Mucosa of stomach (tissue), 1 donor: ENCODE data around the gene PLEKHA6.

Experiments used
- H3K27me3 ChIP-seq: one replicate; pipeline ENCODE4 v1.7.0; 2013; ENCODE audit warnings: mild to moderate bottlenecking, low read length; ENCODE audit not compliant: control insufficient read depth, insufficient read depth
- H3K36me3 ChIP-seq: one replicate; pipeline ENCODE4 v1.7.0; 2013; ENCODE audit warnings: low read length; ENCODE audit not compliant: control insufficient read depth, insufficient read depth
- H3K4me1 ChIP-seq: one replicate; pipeline ENCODE4 v1.7.0; 2013; ENCODE audit warnings: mild to moderate bottlenecking, low read length; ENCODE audit not compliant: control insufficient read depth, insufficient read depth
- H3K4me3 ChIP-seq: one replicate; pipeline ENCODE4 v1.7.0; 2013; ENCODE audit warnings: low read length
- H3K9ac ChIP-seq: one replicate; pipeline ENCODE4 v1.7.0; 2013; ENCODE audit warnings: mild to moderate bottlenecking, low read length, moderate library complexity
- H3K9me3 ChIP-seq: one replicate; pipeline ENCODE4 v1.7.0; 2013; ENCODE audit warnings: mild to moderate bottlenecking, low read length, moderate library complexity; ENCODE audit not compliant: control insufficient read depth
- donor health status: Pancreatic carcinoma.

The PLEKHA6 gene

DNA sequence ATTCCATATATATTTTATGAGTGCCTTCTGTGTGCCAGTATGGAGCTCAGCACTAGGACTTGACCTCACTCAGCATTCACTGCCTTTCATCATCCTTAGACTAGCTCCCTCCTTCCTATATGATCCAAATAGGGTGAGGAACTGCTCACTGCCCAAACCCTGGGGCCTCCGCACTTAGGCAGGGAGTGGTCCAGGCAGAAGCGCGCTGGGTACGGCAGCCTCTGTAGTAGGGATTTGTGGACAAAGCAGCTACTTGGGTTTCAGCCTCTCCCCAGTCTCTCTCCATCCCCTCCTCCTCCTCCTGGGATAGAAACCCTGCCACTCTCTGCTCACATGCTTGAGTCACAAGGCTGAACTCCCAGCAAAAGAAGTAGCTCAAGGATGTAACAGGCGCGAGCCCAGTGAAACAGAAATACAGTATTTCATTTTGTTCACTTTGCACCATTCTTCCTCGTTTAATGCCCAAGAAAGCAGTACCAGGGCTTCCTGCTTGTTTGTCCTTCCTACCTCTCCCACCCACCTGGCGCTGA is 32.9 kb downstream of the PLEKHA6 start:
- Histone ChIP-seq H3K9me3 (no peaks in the 10 kb centered on the region), H3K9ac (no peak overlapping the region), H3K36me3 (no peaks in the 10 kb centered on the region), H3K4me3 (no peak overlapping the region), H3K27me3 (no peaks in the 10 kb centered on the region), H3K4me1 (peaks cover 36% of the 10 kb centered on the region)

DNA sequence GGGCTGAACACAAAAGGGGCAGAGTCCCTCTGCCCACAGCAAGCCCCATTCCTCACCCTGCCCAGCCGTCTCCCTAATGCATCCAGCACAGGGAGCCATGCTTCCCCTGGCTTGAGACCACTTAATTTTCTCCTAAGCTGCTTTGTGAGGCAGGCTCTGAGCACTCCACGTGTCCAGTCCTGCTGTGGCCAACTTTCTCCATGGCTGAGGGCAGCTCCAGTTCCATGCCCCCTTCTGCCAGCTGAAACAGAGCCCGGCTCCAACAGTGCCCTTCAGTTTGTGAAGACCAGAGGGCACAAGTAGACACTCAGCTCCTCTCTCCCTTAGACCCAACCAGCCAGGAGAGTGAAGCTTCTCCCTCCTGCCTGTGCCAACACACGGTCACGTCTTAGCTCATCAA is 33.8 kb downstream of the PLEKHA6 start:
- Histone ChIP-seq H3K4me3 (no peak overlapping the region), H3K27me3 (no peaks in the 10 kb centered on the region), H3K9ac (no peak overlapping the region), H3K9me3 (no peaks in the 10 kb centered on the region), H3K4me1 (peaks cover 45% of the 10 kb centered on the region), H3K36me3 (no peaks in the 10 kb centered on the region)

DNA sequence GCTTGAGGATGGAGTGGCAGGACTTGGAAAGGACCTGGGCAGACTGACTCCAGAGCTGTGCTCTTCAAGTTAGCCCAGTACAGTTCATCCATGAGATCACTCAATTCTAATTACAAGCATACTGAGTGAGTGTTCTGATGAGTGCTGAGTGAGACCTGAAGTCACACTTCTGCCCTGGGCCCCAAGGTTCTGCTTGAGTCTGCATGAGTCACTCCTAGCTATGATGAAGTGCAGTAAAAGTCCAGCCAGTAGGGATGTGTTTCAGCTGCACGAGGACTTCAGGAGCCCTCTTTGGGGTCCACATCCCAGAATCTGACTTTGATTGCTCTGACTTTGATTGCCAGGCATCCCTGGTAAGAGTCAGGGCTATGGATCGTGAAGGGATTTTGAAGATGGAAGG is 35.8 kb downstream of the PLEKHA6 start:
- Histone ChIP-seq H3K4me3 (no peak overlapping the region), H3K36me3 (no peaks in the 10 kb centered on the region), H3K4me1 (peaks cover 57% of the 10 kb centered on the region), H3K9me3 (no peaks in the 10 kb centered on the region), H3K9ac (no peak overlapping the region), H3K27me3 (no peaks in the 10 kb centered on the region)

DNA sequence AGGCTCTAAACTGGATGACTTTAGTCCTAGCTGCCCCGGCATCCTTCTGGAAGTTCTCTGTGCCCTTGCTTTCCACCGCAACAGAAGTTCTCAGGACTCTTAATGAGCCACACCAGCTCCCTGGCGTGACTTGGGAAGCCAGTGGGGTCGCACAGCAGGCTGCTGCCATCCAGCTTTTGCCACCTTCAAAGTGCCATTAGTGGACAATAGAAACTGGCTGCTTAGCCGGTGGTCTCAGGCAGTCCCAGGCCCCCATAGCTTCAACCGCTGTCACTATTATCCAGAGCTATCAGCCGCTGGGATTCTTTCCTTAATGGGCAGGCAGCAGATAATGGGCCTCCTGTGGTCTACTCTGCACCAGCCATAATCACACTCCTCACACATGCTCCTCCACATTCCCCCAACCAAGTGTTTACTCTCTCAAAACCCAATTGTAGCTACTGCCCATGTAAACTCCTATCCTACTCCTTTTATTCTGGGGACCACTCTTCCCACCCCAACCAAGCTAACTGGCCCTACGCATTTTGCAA is 37.3 kb downstream of the PLEKHA6 start:
- Histone ChIP-seq H3K4me3 (no peak overlapping the region), H3K9me3 (no peaks in the 10 kb centered on the region), H3K36me3 (no peaks in the 10 kb centered on the region), H3K9ac (no peak overlapping the region), H3K4me1 (peaks cover 67% of the 10 kb centered on the region), H3K27me3 (no peaks in the 10 kb centered on the region)

DNA sequence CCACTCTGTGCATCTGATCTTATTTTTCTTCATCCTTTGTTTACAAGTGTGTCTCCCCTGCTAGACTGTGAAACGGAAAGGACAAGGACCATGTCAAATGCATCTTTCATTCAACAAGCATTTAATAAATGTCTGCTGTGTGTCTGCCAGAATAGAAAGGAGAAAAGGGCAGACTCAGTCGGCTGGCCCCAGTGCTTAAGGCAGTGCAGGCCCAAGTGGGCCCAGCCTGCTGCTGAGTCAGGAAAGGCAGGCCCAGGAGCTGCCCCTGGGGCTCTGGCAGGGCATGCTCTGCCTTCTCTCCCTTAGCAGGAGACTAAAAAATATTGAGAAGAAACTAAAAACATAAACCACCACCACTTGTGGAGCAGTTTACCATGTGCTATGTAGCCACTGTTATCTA is 38.1 kb downstream of the PLEKHA6 start:
- Histone ChIP-seq H3K36me3 (no peaks in the 10 kb centered on the region), H3K9me3 (no peaks in the 10 kb centered on the region), H3K9ac (no peak overlapping the region), H3K4me3 (no peak overlapping the region), H3K4me1 (peaks cover 59% of the 10 kb centered on the region), H3K27me3 (no peaks in the 10 kb centered on the region)

DNA sequence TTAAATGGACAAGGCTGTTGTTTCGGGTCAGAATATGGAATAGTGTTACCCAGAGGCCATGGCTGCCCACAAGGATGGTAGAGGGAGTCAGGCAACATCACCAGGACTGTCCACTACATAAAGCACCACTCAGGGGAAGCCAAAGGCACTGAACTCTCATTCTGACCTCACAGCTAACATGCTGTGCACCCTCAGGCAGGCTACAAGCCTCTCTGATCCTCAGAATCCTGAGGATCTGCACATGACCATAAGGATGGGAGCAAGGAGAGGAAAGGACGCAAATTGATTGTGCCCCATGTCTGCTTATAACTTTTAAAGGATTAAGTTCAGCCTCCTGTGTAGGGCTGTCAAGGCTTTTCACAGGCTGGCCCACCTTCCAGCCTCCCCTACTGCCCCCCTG is 38.7 kb downstream of the PLEKHA6 start:
- no peak overlapping the region for H3K9ac ChIP-seq
- H3K4me1 ChIP-seq: peaks cover 56% of the 10 kb centered on the region
- no peaks in the 10 kb centered on the region for H3K36me3 ChIP-seq
- no peaks in the 10 kb centered on the region for H3K9me3 ChIP-seq
- no peak overlapping the region for H3K4me3 ChIP-seq
- no peaks in the 10 kb centered on the region for H3K27me3 ChIP-seq

DNA sequence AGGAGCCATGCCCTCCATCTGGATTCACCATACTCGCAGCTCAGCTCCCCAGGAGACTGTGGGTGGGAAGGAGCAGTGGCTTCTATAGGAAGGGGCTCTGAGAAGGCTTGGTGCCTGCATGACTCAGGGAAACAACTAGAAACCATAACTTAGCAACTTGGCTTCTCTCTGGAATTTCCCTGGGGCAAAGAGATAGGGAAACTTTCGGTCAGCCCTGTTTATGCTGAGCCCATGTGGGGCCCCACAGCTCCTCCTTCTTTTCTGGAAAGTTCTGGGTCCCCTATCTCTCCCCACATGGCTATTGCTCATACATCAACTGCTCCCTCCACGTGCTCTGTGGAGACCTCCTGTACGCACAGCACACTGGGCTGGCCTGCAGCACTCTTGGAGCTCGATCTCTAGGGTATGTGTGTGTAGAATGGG is 39.3 kb downstream of the PLEKHA6 start:
- Histone ChIP-seq H3K36me3 (no peaks in the 10 kb centered on the region), H3K27me3 (no peaks in the 10 kb centered on the region), H3K4me3 (no peak overlapping the region), H3K9ac (no peak overlapping the region), H3K9me3 (no peaks in the 10 kb centered on the region), H3K4me1 (peaks cover 55% of the 10 kb centered on the region)

DNA sequence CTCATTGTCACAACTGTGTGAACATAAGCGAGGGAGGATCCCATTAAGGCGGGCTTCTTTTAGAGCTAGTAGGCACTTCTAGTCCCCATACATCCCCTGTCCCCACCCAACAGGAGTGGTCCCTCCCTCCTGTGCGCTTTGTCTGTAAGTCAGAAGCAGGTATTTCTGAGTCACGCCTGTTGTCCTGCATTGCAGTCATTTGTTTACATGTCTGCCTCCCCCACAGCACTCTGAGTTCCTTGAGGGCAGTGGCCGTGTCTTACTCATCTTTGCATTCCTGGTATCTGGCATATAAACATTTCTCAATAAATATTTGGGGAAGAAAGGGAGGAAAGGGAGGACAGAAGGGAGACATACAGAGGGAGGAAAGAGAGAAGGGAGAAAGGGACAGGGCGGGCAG is 40.3 kb downstream of the PLEKHA6 start:
- H3K4me1 ChIP-seq: peaks cover 61% of the 10 kb centered on the region
- no peak overlapping the region for H3K4me3 ChIP-seq
- no peaks in the 10 kb centered on the region for H3K9me3 ChIP-seq
- no peaks in the 10 kb centered on the region for H3K27me3 ChIP-seq
- no peaks in the 10 kb centered on the region for H3K36me3 ChIP-seq
- H3K9ac ChIP-seq: no peak overlapping the region

DNA sequence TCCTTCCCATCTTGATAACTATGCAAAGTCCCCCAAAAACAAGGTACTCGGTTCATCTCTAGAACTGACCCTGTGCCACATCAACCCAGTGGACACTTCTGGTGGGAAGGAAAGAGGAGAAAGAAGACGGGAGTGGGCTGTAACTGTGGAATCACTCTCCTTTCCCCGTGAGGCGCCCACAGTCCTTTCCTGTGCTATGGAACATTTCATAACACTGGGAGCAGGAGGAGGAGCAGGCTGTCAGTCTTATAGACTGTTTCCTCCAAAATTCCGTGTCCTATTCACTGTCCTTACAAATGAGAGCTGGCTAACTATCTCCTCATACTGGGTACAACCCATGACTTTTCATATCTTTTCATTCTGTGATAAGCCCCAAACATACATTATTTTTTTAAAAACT is 40.7 kb downstream of the PLEKHA6 start:
- no peaks in the 10 kb centered on the region for H3K36me3 ChIP-seq
- H3K9me3 ChIP-seq: no peaks in the 10 kb centered on the region
- no peaks in the 10 kb centered on the region for H3K27me3 ChIP-seq
- peaks cover 65% of the 10 kb centered on the region for H3K4me1 ChIP-seq
- no peak overlapping the region for H3K4me3 ChIP-seq
- no peak overlapping the region for H3K9ac ChIP-seq

DNA sequence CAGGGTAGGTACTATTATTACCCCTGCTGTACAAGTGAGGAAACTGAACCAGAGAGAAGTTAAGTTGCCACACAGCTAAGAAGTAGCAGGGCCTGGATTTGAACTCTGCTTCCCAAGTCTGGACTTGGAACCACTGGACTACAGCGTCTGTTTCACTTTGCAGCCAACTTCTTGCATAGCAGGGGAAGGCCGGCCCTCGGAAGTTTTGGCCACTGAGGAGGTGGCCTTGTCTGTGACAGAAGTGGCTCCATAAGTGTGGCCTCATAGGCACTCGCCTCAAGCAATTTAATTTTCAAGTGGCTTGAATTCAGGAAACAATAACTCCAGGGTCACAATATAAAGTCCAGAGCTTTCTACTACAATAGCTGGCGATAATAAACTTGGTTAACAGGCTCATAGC is 41.4 kb downstream of the PLEKHA6 start:
- no peak overlapping the region for H3K9ac ChIP-seq

DNA sequence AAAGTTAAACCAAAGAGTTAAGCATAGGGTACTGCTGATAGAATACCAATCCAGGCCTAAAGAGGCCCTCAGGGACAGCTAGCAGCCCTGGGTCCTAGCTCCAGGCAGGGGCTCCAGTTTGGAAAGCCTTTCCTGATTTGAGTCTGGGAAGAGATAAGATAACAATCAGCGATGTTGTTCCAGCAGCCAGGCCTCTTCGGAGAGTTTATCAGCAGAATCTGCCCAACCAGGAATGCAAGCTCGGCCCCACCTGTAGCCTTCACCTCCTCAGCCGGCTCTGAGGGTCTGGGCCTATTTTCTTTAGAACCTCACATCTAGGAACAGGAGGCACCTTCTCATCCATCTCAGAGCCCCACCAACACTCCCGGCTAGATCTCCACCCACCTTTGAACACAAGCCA is 42.6 kb downstream of the PLEKHA6 start:
- Histone ChIP-seq H3K4me3 (no peak overlapping the region), H3K36me3 (no peaks in the 10 kb centered on the region), H3K4me1 (peaks cover 74% of the 10 kb centered on the region), H3K27me3 (no peaks in the 10 kb centered on the region), H3K9me3 (no peaks in the 10 kb centered on the region), H3K9ac (no peak overlapping the region)

More for the DNA sequence above, 41.4 kb downstream of the PLEKHA6 start:
- Histone ChIP-seq H3K36me3 (no peaks in the 10 kb centered on the region), H3K27me3 (no peaks in the 10 kb centered on the region), H3K4me1 (peaks cover 70% of the 10 kb centered on the region), H3K4me3 (no peak overlapping the region), H3K9me3 (no peaks in the 10 kb centered on the region)

DNA sequence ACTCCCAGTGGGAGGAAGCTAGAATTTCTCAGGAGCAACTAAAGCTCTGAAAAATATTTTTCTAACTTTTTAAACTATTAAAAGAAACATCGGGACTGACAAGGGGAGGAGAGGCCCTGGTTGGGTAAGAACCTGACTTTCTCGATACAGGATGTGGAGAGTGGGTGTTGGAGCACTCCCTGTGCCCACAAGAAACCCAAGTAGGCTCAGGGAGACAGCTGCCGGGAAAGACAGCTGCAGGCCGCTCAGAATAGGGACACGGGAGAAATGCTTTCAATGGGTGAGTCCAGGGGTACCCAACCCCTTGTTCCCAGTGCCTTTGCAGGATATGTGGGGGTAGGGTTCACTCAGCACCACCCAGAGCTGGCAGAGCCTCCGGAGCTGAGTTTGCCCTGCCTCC is 43.6 kb downstream of the PLEKHA6 start:
- H3K9ac ChIP-seq: no peak overlapping the region
- peaks cover 66% of the 10 kb centered on the region for H3K4me1 ChIP-seq
- no peaks in the 10 kb centered on the region for H3K9me3 ChIP-seq
- H3K36me3 ChIP-seq: no peaks in the 10 kb centered on the region
- no peaks in the 10 kb centered on the region for H3K27me3 ChIP-seq
- H3K4me3 ChIP-seq: no peak overlapping the region
